Neural cell (in vitro differentiated cells): Measurements from ENCODE around the gene PTPRN2. TPM values are rescaled to one million over a fixed set of nuclear protein-coding genes. Genes with fewer than 3 reads are reported as not detected.

Source experiments
- H2AFZ ChIP-seq: fragments of 200-600, 300-800 bp; sonication (generic), shearing (Covaris generic); 2 replicates; pipeline ENCODE4 v1.6.0; 2014; ENCODE audit warnings: low read depth, mild to moderate bottlenecking, antibody characterized with exemption, low read length, moderate library complexity
- H3F3A ChIP-seq: fragments of 200-600 bp; shearing (Covaris generic); 2 replicates; pipeline ENCODE4 v1.6.1; 2016; ENCODE audit warnings: mild to moderate bottlenecking, moderate library complexity, mixed read lengths, antibody characterized with exemption, low read length; ENCODE audit not compliant: insufficient read depth, poor library complexity, severe bottlenecking
- H3K27ac ChIP-seq: fragments of 200-600, 300-800 bp; sonication (generic), shearing (Covaris generic); 2 replicates; pipeline ENCODE4 v1.5.1; 2014; ENCODE audit warnings: mild to moderate bottlenecking, low read length, moderate library complexity
- H3K27me3 ChIP-seq: fragments of 300-800, 200-600 bp; sonication (generic), shearing (Covaris generic); 2 replicates; pipeline ENCODE4 v1.6.0; 2014; ENCODE audit warnings: mild to moderate bottlenecking, low read depth, low read length, moderate library complexity; ENCODE audit not compliant: insufficient read depth
- H3K36me3 ChIP-seq: fragments of 300-800, 200-600 bp; sonication (generic), shearing (Covaris generic); 2 replicates; pipeline ENCODE4 v1.5.1; 2014; ENCODE audit warnings: mild to moderate bottlenecking, antibody characterized with exemption, low read length, moderate library complexity; ENCODE audit not compliant: insufficient read depth
- H3K4me2 ChIP-seq: fragments of 300-800, 200-600 bp; sonication (generic), shearing (Covaris generic); 2 replicates; pipeline ENCODE4 v1.6.0; 2014; ENCODE audit warnings: mild to moderate bottlenecking, low read length
- H3K4me3 ChIP-seq: fragments of 300-800, 200-600 bp; sonication (generic), shearing (Covaris generic); 2 replicates; pipeline ENCODE4 v1.5.1; 2014; ENCODE audit warnings: mild to moderate bottlenecking, low read length, moderate library complexity
- H3K79me2 ChIP-seq: fragments of 200-600 bp; shearing (Covaris generic); replicated peaks from 2 replicates; pipeline ENCODE4 v1.6.0; 2014; ENCODE audit warnings: mild to moderate bottlenecking, low read length, moderate library complexity; ENCODE audit not compliant: insufficient read depth
- H3K9ac ChIP-seq: fragments of 300-800, 200-600 bp; sonication (generic), shearing (Covaris generic); 2 replicates; pipeline ENCODE4 v1.6.1; 2016; ENCODE audit warnings: mild to moderate bottlenecking, low read length, mixed read lengths
- H3K9me2 ChIP-seq: fragments of 200-600 bp; shearing (Covaris generic); 2 replicates; pipeline ENCODE4 v1.6.1; 2016; ENCODE audit warnings: mild to moderate bottlenecking, low read length, mixed read lengths; ENCODE audit not compliant: insufficient read depth
- H3K9me3 ChIP-seq: fragments of 200-600, 300-800 bp; sonication (generic), shearing (Covaris generic); 2 replicates; pipeline ENCODE4 v1.6.1; 2016; ENCODE audit warnings: mild to moderate bottlenecking, mixed run types, low read length, moderate library complexity, mixed read lengths
- H4K20me1 ChIP-seq: fragments of 200-600 bp; shearing (Covaris generic); 2 replicates; pipeline ENCODE4 v1.6.1; 2016; ENCODE audit warnings: mild to moderate bottlenecking, mixed run types; ENCODE audit not compliant: insufficient read depth
- CTCF ChIP-seq: fragments of 450-650 bp; IDR thresholded peaks from 2 replicates; pipeline ENCODE4 v1.5.1; 2014; ENCODE audit warnings: antibody characterized with exemption, mild to moderate bottlenecking, moderate library complexity; ENCODE audit not compliant: poor library complexity, severe bottlenecking
- EP300 ChIP-seq: fragments of 450-650 bp; conservative IDR thresholded peaks from 2 replicates; pipeline ENCODE4 v1.6.1; 2014; ENCODE audit warnings: antibody characterized with exemption, mild to moderate bottlenecking, moderate library complexity; ENCODE audit not compliant: poor library complexity, severe bottlenecking
- EZH2 ChIP-seq: fragments of 200-600, 300-800 bp; shearing (Covaris generic), sonication (generic); IDR thresholded peaks from 2 replicates; pipeline ENCODE4 v1.6.1; 2014; ENCODE audit warnings: antibody characterized with exemption, low read length, borderline replicate concordance, mild to moderate bottlenecking; ENCODE audit not compliant: insufficient read depth, poor library complexity, severe bottlenecking
- MXI1 ChIP-seq: fragments of 450-650 bp; conservative IDR thresholded peaks from 2 replicates; pipeline ENCODE4 v1.6.1; 2014; ENCODE audit warnings: antibody characterized with exemption, mild to moderate bottlenecking; ENCODE audit not compliant: poor library complexity, severe bottlenecking
- POLR2AphosphoS5 ChIP-seq: IDR thresholded peaks from 2 replicates; pipeline ENCODE4 v1.6.1; 2012
- RAD21 ChIP-seq: fragments of 450-650 bp; conservative IDR thresholded peaks from 2 replicates; pipeline ENCODE4 v1.6.1; 2014; ENCODE audit warnings: antibody characterized with exemption, mild to moderate bottlenecking, moderate library complexity
- REST ChIP-seq: IDR thresholded peaks from 2 replicates; pipeline ENCODE4 v1.6.1; 2012; ENCODE audit warnings: borderline replicate concordance
- SMC3 ChIP-seq: fragments of 450-650 bp; conservative IDR thresholded peaks from 2 replicates; pipeline ENCODE4 v1.6.1; 2014; ENCODE audit warnings: antibody characterized with exemption, mild to moderate bottlenecking, moderate library complexity; ENCODE audit not compliant: poor library complexity
- TAF1 ChIP-seq: IDR thresholded peaks from 2 replicates; pipeline ENCODE4 v1.6.1; 2012; ENCODE audit warnings: low read depth
- polyA plus RNA-seq: library from polyadenylated mRNA; depleted of rRNA; stranded (reverse); fragments of >200 nt; gene quantifications from 2 replicates; pipeline ENCODE4 v1.2.3, GENCODE V29; 2014

Gene PTPRN2
- polyA plus RNA-seq, 1 donor from 2014 or later = 31.0 TPM

- Histone ChIP-seq H3K4me3 (no peak overlapping the region), H4K20me1 (no peaks in the 10 kb centered on the region), H3K9me3 (no peaks in the 10 kb centered on the region), H3K9me2 (no peaks in the 10 kb centered on the region), H3K4me2 (no peak overlapping the region), H2AFZ (no peak overlapping the region), H3K27ac (no peak overlapping the region), H3K36me3 (no peaks in the 10 kb centered on the region), H3K9ac (no peak overlapping the region), H3K27me3 (no peaks in the 10 kb centered on the region), H3F3A (no peaks in the 10 kb centered on the region), H3K79me2 (no peaks in the 10 kb centered on the region)
- TF ChIP-seq TAF1 (no peak), CTCF (no peak), EZH2 (no peak), REST (no peak), MXI1 (no peak), EP300 (no peak), RAD21 (no peak), POLR2AphosphoS5 (no peak), SMC3 (no peak)
Measured at GRCh38 chr7:158244430-158244829, 343.2 kb downstream of the PTPRN2 start.

GRCh38 chr7:158241919-158242318, 345.7 kb downstream of the PTPRN2 start:
- Histone ChIP-seq H3K79me2 (no peaks in the 10 kb centered on the region), H4K20me1 (no peaks in the 10 kb centered on the region), H2AFZ (no peak overlapping the region), H3K9me3 (no peaks in the 10 kb centered on the region), H3K27me3 (no peaks in the 10 kb centered on the region), H3K4me2 (no peak overlapping the region), H3K36me3 (no peaks in the 10 kb centered on the region), H3F3A (no peaks in the 10 kb centered on the region), H3K9me2 (no peaks in the 10 kb centered on the region), H3K4me3 (no peak overlapping the region), H3K9ac (no peak overlapping the region), H3K27ac (no peak overlapping the region)
- TF ChIP-seq SMC3 (no peak), POLR2AphosphoS5 (no peak), MXI1 (no peak), EP300 (no peak), CTCF (no peak), REST (no peak), EZH2 (no peak), TAF1 (no peak), RAD21 (no peak)
